NCI-H510A (cell line): Measurements from ENCODE around the gene AKAP7.
"Not testable (repeated sequence)": the region's sequence is repeated elsewhere in the genome, so short reads cannot be mapped to it uniquely, and the experiment has no call there.

Experiments
- DNase-seq: peaks from one replicate; lab custom pipeline; 2025; lab: John Stamatoyannopoulos, UW

AKAP7 gene

GRCh38 chr6:131293472-131293911, 158.2 kb downstream of the AKAP7 start:
- DNase-seq: no peak

- no peak for DNase-seq
Measured at GRCh38 chr6:131295081-131295480, 159.8 kb downstream of the AKAP7 start.

- not testable (repeated sequence) for DNase-seq
Measured at GRCh38 chr6:131300826-131301225, 165.6 kb downstream of the AKAP7 start.

GRCh38 chr6:131303338-131303930, 168.2 kb downstream of the AKAP7 start:
- no peak for DNase-seq

- no peak for DNase-seq
Measured at GRCh38 chr6:131305037-131305850, 170.0 kb downstream of the AKAP7 start.

- no peak for DNase-seq
Measured at GRCh38 chr6:131309437-131309836, 174.2 kb downstream of the AKAP7 start.

GRCh38 chr6:131314838-131315237, 179.6 kb downstream of the AKAP7 start:
- no peak for DNase-seq

GRCh38 chr6:131316654-131317053, 181.4 kb downstream of the AKAP7 start:
- DNase-seq: no peak

GRCh38 chr6:131317516-131317915, 182.2 kb downstream of the AKAP7 start:
- no peak for DNase-seq

GRCh38 chr6:131321589-131321988, 186.3 kb downstream of the AKAP7 start:
- DNase-seq: no peak

- no peak for DNase-seq
Measured at GRCh38 chr6:131322125-131322524, 186.9 kb downstream of the AKAP7 start.

- DNase-seq: not testable (repeated sequence)
Measured at GRCh38 chr6:131325669-131326068, 190.4 kb downstream of the AKAP7 start.

- DNase-seq: not testable (repeated sequence)
Measured at GRCh38 chr6:131328727-131329126, 193.5 kb downstream of the AKAP7 start.

GRCh38 chr6:131331151-131331550, 195.9 kb downstream of the AKAP7 start:
- no peak for DNase-seq

- no peak for DNase-seq
Measured at GRCh38 chr6:131331873-131332781, 196.9 kb downstream of the AKAP7 start.
